GM21390 (cell line): ENCODE data around the gene C1orf115.
"Not testable (repeated sequence)": the region's sequence is repeated elsewhere in the genome, so short reads cannot be mapped to it uniquely, and the experiment has no call there.

ENCODE experiments used
- ATAC-seq: cut with Tn5 transposase; IDR thresholded peaks from one replicate; pipeline ENCODE4 v1.9.1; 2021; ENCODE audit not compliant: unreplicated experiment

Gene C1orf115, protein sequence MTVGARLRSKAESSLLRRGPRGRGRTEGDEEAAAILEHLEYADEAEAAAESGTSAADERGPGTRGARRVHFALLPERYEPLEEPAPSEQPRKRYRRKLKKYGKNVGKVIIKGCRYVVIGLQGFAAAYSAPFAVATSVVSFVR

DNA sequence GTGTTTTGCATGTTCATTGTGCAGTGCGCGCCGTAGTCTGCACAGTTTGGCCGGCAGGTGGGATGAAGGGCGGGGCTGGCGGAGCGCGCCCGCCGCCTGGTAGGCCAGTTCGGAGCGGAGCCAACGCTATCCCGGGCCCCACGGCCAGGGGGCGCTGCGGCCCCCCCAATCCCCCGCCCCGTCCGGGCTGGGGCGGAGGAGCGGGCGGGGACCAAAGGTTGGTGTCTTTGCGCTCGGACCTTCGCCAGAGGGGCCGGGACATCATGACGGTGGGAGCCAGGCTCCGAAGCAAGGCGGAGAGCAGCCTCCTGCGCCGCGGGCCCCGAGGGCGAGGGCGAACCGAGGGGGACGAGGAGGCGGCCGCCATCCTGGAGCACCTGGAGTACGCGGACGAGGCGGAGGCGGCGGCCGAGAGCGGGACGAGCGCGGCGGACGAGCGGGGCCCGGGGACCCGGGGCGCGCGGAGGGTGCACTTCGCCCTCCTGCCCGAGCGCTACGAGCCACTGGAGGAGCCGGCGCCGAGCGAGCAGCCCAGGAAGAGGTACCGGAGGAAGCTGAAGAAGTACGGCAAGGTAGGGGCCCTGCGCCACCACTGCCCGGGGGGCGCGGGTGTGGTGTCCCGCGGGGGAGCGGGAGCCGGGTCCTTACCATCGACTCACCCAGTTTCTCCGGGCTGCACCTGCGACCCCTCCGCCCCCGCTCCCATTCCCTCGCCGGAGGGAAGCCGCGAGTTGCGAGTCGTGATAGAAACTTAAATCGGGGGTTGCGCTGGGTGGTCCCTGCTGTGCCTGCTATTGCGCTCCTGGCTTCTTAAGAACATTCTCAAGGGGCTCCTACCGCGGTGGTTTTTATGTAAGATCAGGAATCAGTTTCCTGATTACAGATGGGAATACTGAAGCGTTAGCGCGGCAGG lies at the start of gene C1orf115:
C1orf115 (plus strand) TSS at position 224 of the 913 bp plus-strand sequence; CDS start at position 264, 40 bp downstream.
- ATAC-seq: peak; percentile 98

DNA sequence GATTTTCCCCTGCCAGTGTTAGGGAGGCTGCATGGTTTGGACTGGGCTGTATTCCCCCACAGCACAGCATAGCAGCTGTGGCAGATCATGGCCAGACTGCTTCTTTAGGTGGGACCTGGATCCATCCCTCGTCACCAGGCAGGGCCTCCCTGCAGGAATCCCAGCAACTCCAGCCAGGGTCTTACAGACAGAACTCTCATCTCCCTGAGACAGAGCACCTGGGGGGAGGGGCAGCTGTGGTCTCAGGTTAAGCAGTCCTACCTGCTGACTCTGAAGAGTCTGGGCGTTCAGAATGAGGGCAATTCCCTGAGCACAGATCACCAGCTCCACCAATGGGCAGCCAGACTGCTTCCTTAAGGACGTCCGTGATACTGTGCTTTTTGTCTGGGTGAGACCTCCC lies 47.9 kb upstream of the C1orf115 start:
- ATAC-seq: no peak

GRCh38 chr1:220652995-220653394 lies 37.2 kb upstream of the C1orf115 start:
- ATAC-seq: no peak

DNA sequence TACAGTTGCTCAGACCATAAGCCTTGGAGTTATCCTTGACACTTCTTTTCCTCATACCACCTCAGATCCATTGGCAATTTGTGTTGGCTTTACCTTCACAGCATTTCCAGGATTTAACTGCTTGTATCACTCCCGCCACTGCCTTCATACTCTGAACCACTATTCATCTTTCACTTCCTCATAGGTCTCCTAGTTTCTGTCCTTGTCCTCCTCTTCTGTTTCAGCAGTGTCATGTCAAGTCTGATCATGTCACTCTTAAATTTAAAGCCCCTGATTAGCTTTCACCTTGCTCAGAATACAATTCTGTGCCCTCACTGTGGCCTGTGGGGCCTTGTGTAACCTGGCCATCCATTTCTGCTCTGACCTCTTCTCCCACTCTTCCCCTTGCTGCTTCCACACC lies 34.7 kb upstream of the C1orf115 start:
- peak; percentile 98 for ATAC-seq

DNA sequence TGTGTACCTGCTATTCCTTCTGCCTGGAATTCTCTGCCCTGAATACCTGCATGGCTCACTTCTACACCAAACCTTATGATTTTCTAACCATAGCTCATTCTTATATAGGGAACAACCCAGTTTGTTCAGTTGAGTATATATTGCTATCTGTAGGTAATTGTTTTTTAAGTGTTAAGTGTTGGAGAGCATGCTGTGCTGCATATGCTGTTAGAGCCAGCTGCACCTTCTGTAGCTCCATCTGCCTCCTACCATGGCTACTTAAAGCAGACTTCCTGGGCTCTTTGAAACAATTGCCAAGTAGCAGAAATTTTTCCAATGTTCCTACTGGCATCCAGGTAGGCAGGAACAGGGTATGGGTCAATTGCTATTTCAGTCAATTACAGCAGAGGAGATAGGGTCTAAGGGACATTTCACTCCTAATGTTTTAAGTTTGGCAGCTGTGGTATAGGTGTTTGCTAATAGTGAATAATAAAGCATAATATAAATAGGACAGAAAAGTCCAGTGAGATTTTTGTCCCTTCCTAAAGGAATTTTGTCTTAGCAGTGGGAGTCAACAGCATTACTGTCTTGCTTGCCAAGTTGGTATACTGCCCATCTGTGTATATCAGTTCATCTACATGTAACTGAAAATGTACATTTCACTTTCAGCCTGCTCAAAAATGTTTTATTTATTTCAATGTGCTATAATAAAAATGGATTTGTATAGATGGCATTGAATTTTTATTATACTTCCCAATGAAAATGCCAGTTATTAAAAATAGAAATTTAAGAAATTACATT lies 34.0 kb upstream of the C1orf115 start:
- peak; percentile 18 for ATAC-seq

DNA sequence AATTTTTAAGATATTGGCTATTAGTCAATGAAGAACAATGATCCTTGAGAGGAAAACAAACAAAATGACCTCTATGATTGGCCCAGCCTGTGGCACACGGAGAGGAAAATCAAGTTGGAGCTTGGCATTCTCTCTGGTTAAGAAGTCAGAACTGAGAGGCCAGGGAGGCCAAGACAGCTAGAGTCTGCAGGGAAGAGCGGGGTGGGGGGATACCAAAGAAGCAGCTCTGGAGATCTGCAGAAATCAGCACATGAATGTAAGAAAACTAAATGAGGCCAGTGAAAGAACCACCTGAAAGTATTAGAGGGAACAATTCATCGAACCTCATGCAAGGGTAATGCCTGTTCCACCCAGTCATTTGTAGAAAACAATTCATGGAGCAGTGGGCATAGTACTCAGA lies 23.8 kb upstream of the C1orf115 start:
- ATAC-seq: no peak

- no peak for ATAC-seq
Observed at GRCh38 chr1:220669005-220669404, 21.2 kb upstream of the C1orf115 start.

GRCh38 chr1:220670365-220670764 lies 19.8 kb upstream of the C1orf115 start:
- ATAC-seq: no peak

DNA sequence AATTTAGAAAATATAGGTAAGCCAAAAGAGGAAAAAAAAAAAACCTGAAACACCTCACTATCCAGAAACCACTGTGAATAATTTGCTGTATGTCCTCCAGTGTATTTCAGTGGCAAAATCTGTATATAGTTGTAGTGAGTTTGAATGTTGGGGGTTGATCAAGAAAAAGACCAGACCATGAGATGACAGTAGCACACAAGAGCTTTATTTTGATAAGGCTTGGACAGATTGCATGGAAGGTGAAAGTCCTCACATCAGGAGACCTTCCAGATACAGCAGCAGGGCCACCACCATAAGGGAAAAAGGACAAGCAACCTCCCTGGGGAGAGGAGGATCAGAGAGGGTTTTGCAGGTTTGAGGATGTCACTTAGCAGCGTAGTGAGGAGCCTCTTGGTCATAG lies 16.2 kb upstream of the C1orf115 start:
- no peak for ATAC-seq

- no peak for ATAC-seq
Observed at GRCh38 chr1:220677251-220677650, 12.9 kb upstream of the C1orf115 start.

DNA sequence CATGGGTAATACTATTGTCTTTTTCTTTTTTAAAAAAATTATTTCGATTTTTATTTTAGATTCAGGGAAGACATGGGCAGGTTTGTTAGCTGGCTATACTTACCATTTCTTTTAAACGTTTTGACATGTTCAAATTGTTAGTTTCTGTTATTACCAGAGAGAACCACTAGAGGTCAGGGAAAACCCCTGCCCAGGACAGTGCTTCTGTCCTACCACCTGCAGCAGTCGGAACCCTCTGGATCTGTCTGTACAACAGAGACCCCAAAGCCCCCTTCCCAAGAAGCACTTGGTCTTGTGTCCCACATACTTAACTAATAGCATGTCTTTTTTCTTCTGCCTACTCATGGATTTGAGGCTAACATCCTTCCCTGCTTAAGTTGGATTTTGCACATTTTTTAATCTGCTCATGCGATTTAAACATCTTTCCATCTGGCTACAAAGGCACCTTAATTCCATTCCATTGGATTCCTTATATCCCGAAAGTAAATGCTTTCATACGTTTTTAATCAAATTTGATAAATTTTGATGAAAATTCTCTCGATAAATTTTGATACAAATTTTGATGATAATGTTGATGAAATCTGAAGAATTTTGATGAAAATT lies 10.0 kb upstream of the C1orf115 start:
- ATAC-seq: peak; percentile 92

DNA sequence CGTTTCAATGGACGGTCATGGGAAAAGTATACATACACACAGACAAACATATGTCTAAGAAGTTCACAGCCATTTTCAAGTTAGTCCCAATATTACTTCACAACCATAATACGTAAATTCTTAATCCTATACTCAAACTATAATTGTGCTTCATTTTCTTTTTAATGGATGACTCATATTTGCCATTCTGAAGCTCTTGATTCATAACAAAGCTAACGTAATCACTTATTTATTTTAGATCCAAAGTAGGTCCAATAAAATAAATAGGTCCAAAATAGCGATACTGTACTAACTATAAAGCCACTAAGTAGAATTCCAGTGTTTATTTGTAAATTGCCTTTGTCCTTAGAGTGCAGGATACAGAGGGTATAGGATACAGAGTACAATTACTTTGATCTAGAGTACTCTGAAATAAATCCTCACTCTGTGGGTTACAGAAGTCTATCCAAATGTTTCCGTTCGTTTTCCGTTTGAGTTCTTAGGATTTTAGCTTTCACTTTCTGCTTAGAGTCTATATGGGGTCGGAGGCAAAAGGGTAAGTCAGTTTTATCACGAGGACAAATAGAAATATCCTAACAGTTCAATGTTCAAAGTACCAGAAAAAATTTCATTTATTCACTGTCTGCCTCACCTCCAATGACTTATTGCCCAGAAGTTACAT lies 8.8 kb upstream of the C1orf115 start:
- ATAC-seq: no peak

GRCh38 chr1:220682901-220683576 lies 7.1 kb upstream of the C1orf115 start:
- ATAC-seq: no peak

DNA sequence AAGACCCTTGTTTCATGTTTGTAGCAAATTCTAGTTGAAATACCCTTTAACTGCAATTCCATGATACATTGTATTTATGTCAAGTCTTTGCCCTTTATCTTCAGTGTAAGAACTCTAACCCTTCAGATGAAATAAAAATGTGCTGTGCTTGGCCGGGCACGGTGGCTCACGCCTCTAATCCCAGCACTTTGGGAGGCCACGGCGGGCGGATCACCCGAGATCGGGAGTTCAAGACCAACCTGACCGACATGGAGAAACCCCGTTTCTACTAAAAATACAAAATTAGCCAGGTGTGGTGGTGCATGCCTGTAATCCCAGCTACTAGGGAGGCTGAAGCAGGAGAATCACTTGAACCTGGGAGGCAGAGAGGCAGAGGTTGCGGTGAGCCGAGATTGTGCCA lies 6.4 kb upstream of the C1orf115 start:
- not testable (repeated sequence) for ATAC-seq

GRCh38 chr1:220684890-220685289 lies 5.3 kb upstream of the C1orf115 start:
- ATAC-seq: no peak

- no peak for ATAC-seq
Observed at GRCh38 chr1:220685879-220686278, 4.3 kb upstream of the C1orf115 start.

DNA sequence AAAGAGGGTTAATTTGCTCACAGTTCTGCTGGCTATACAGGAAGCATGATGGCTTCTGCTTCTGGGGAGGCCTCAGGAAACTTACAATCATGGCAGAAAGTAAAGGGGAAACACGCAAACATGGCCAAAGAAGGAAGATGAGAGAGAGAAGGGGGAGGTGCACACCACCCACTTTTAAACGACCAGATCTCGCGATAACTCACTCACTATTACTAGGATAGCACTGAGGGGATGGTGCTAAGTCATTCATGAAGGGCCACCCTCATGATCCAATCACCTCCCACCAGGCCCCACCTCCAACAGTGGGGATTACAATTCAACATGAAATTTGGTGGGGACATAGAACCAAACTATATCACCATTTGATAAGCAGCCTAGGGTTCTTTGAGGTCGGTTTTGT lies 2.4 kb upstream of the C1orf115 start:
- no peak for ATAC-seq

GRCh38 chr1:220689666-220690065 lies 497 bp upstream of the C1orf115 start:
- no peak for ATAC-seq

DNA sequence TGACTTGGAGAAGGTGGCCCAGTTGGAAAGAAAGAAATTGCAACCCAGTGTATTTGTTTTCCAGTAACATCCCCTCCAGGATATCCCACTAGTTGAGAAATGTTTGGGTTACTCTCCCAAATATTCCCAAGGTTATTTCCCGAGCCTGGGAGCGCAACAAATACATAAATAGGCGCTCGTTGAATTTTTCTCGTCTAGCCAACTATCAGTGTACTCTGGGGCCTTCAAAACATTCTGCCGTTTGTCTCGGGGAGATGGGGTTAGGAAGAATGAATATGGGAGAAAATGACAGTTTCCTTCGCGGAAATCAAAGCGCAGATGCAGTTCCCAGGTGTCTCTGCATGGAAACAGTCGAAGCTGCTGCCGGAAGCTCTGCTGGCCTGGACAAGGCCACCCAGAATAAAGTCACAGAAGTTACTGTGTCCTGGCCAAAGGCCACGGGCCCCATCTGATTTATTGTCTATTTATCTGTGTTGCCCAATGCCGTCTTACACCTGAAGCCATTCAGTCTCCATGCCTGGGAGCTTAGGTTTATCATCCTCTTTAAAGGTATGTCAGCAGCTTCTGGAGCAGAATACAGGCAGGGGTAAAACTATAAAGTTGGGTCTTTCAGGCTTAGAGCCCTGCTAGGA lies 1.0 kb downstream of the C1orf115 start:
- no peak for ATAC-seq
